Uterus (tissue), 2 donors: ENCODE results near the gene CELA3B.
"Not testable (repeated sequence)": the region's sequence is repeated elsewhere in the genome, so short reads cannot be mapped to it uniquely, and the experiment has no call there.

Experiments
- CTCF ChIP-seq, 4 experiments: fragments of 200-600 bp in 2 of 4; fragments of 450-650 bp in 2 of 4; sonication (generic) in 2 of 4; IDR thresholded peaks; one replicate each; pipeline ENCODE4 v1.5.1; 2016 to 2019; ENCODE audit warnings: antibody characterized with exemption in 4 of 4, mild to moderate bottlenecking in 2 of 4, moderate library complexity in 1 of 4
- POLR2A ChIP-seq, 2 donors: fragments of 450-650 bp; IDR thresholded peaks; one replicate each; pipeline ENCODE4 v1.6.1; 2016; ENCODE audit warnings: antibody characterized with exemption in 2 of 2, mild to moderate bottlenecking in 1 of 2, moderate library complexity in 1 of 2

- TF ChIP-seq CTCF, POLR2A (IDR thresholded peaks at IDR 0.05): not testable (repeated sequence)
Measured at GRCh38 chr1:21970523-21970922, 6.3 kb upstream of the CELA3B start.
